HL-60 (cell line): ENCODE measurements around the gene STN1.

ENCODE experiments used
- CTCF ChIP-seq: IDR thresholded peaks from one replicate; pipeline ENCODE4 v1.5.1; 2011; ENCODE audit warnings: low read length, control low read depth, inconsistent platforms; ENCODE audit not compliant: insufficient read depth
- GABPA ChIP-seq: IDR thresholded peaks from 2 replicates; pipeline ENCODE4 v1.6.1; 2012; ENCODE audit warnings: low read depth
- POLR2AphosphoS5 ChIP-seq: IDR thresholded peaks from 2 replicates; pipeline ENCODE4 v1.6.1; 2012; ENCODE audit warnings: low read depth
- SPI1 ChIP-seq: IDR thresholded peaks from 2 replicates; pipeline ENCODE4 v1.6.1; 2012; ENCODE audit warnings: low read depth, mild to moderate bottlenecking, borderline replicate concordance
- TF ChIP-seq, protein P1 (sequence below): IDR thresholded peaks from 2 replicates; pipeline ENCODE4 v1.6.1; 2012; ENCODE audit warnings: low read depth; ENCODE audit not compliant: insufficient replicate concordance

GRCh38 chr10:103847346-103847745 is 70.6 kb downstream of the STN1 start:
- no peak for TF ChIP-seq CTCF
- TF ChIP-seq POLR2AphosphoS5, result no peak
- TF ChIP-seq SPI1, result no peak
- TF ChIP-seq, protein P1, sequence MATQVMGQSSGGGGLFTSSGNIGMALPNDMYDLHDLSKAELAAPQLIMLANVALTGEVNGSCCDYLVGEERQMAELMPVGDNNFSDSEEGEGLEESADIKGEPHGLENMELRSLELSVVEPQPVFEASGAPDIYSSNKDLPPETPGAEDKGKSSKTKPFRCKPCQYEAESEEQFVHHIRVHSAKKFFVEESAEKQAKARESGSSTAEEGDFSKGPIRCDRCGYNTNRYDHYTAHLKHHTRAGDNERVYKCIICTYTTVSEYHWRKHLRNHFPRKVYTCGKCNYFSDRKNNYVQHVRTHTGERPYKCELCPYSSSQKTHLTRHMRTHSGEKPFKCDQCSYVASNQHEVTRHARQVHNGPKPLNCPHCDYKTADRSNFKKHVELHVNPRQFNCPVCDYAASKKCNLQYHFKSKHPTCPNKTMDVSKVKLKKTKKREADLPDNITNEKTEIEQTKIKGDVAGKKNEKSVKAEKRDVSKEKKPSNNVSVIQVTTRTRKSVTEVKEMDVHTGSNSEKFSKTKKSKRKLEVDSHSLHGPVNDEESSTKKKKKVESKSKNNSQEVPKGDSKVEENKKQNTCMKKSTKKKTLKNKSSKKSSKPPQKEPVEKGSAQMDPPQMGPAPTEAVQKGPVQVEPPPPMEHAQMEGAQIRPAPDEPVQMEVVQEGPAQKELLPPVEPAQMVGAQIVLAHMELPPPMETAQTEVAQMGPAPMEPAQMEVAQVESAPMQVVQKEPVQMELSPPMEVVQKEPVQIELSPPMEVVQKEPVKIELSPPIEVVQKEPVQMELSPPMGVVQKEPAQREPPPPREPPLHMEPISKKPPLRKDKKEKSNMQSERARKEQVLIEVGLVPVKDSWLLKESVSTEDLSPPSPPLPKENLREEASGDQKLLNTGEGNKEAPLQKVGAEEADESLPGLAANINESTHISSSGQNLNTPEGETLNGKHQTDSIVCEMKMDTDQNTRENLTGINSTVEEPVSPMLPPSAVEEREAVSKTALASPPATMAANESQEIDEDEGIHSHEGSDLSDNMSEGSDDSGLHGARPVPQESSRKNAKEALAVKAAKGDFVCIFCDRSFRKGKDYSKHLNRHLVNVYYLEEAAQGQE, result no peak
- TF ChIP-seq GABPA, result no peak
